Activated CD4-positive, alpha-beta memory T cell treated with anti-CD3 and anti-CD28 coated beads, Interleukin-2, amount 10 ng/mL, durations not matched to agents 7 days and 5 days (primary cell): ENCODE measurements around the gene SOAT1. TPM values are rescaled to one million over a fixed set of nuclear protein-coding genes. Genes with fewer than 3 reads are reported as not detected.

ENCODE experiments used
- CTCF ChIA-PET: fragments of 350-600 bp; sonication (Branson Sonifier 250); formaldehyde crosslinking; loops from one replicate; lab custom pipeline; 2021; ENCODE audit warnings: antibody characterized with exemption, inconsistent platforms; lab: Charles Lee
- POLR2A ChIA-PET: fragments of 350-600 bp; sonication (Branson Sonifier 250); formaldehyde crosslinking; loops from one replicate; lab custom pipeline; 2021; ENCODE audit warnings: antibody characterized with exemption; lab: Charles Lee
- DNase-seq: peaks from one replicate; pipeline ENCODE4 v3.0.0-alpha.2; 2020
- H3K27ac Mint-ChIP-seq: one replicate; pipeline ENCODE4 v1.8.0; 2021; ENCODE audit warnings: mild to moderate bottlenecking, mixed read lengths
- H3K27me3 Mint-ChIP-seq: one replicate; pipeline ENCODE4 v1.8.0; 2021; ENCODE audit warnings: mixed read lengths
- H3K36me3 Mint-ChIP-seq: one replicate; pipeline ENCODE4 v1.8.0; 2021; ENCODE audit warnings: low read depth, mixed read lengths
- H3K4me1 Mint-ChIP-seq: one replicate; pipeline ENCODE4 v1.8.0; 2021; ENCODE audit warnings: mixed read lengths
- H3K4me3 Mint-ChIP-seq: one replicate; pipeline ENCODE4 v1.8.0; 2021; ENCODE audit warnings: mild to moderate bottlenecking, mixed read lengths
- H3K9me3 Mint-ChIP-seq: one replicate; pipeline ENCODE4 v1.8.0; 2021; ENCODE audit warnings: mixed read lengths
- total RNA-seq, 2 experiments: library from RNA; stranded (reverse); gene quantifications; one replicate each; pipeline ENCODE4 v1.2.3, GENCODE V29; 2021

The SOAT1 gene
- total RNA-seq, 2 experiments from 2014 or later = 55.7 to 58.3 TPM

DNA sequence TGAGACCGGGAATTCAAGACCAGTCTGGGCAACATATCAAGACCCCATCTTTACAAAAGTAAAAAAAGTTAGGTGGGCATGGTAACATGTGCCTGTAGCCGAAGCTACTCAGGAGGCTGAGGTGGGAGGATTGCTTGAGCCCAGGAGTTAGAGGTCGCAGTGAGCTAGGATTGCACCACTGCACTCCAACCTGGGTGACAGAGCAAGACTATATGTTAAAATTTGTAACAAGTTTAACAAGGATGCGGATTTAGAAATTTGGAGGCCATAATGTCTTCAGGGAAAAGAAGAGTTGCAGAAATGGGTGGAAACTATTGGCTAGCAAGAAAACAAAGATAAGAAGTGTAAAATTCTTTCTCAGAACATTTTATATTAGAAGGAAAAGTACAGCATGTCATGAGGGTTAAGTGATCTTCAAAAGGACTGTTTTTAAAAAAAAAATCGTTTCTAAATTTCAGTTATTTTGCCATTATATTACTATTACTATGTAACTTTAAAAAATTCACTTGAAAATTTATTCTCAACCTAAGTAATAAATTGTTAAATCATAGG, 17.6 kb downstream of the SOAT1 start:
- no peak overlapping the region for H3K4me3 Mint-ChIP-seq
- DNase-seq = no peak
- no peaks in the 10 kb centered on the region for H3K27me3 Mint-ChIP-seq
- H3K36me3 Mint-ChIP-seq = peaks cover 50% of the 10 kb centered on the region
- H3K4me1 Mint-ChIP-seq = peaks cover 7% of the 10 kb centered on the region
- H3K27ac Mint-ChIP-seq = no peak overlapping the region
- POLR2A ChIA-PET = no interaction called here
- no peaks in the 10 kb centered on the region for H3K9me3 Mint-ChIP-seq
- CTCF ChIA-PET = no interaction called here

DNA sequence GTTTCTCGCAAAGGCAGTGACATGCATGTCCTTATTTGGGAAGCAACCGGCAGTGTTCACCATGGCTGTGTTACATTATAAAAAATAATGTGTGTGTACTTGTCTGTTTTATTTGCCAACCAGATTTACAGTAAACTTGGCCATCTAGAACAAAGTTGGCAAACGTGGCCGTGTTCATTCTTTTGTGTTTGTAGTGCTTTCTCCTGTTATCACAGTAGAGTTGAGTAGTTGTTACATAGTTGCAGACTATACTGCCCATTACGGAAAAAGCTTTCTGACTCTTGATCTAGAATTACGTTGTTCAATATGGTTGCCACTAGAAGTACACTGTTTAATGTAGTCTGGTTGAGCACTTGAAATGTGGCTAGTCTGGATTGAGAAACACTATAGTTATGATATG, 19.4 kb downstream of the SOAT1 start:
- POLR2A ChIA-PET = no interaction called here
- CTCF ChIA-PET = no interaction called here
- H3K4me3 Mint-ChIP-seq = no peak overlapping the region
- no peak for DNase-seq
- peaks cover 37% of the 10 kb centered on the region for H3K36me3 Mint-ChIP-seq
- peaks cover 14% of the 10 kb centered on the region for H3K4me1 Mint-ChIP-seq
- H3K9me3 Mint-ChIP-seq = no peaks in the 10 kb centered on the region
- no peak overlapping the region for H3K27ac Mint-ChIP-seq
- no peaks in the 10 kb centered on the region for H3K27me3 Mint-ChIP-seq

DNA sequence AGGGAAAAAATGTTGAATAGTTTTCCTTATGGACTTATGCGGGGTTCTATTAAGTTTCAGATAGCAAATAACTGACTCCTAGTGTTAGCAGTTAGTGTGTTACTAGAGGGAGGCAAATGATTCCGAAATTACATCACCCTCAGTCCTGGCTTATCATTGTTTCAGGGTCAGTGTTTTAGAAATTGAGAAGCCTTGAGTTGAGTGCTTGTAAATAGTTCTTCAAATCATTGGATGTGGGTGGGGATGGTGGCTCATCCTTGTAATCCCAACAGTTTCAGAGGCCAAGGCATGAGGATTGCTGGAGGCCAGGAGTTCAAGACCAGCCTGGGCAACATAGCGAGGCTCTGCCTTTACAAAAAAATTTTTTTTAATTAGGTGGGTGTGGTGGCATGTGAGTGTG, 21.3 kb downstream of the SOAT1 start:
- no peak for DNase-seq
- ChIA-PET CTCF (interaction anchor here (0.7 kb wide), 1 partner anchor 276 kb away, joined by 3 read pairs; no protein-coding TSS in a partner anchor), POLR2A (no interaction called here)
- Mint-ChIP-seq H3K9me3 (no peaks in the 10 kb centered on the region), H3K27ac (no peak overlapping the region), H3K4me3 (no peak overlapping the region), H3K36me3 (peaks cover 42% of the 10 kb centered on the region), H3K27me3 (no peaks in the 10 kb centered on the region), H3K4me1 (peaks cover 22% of the 10 kb centered on the region)

- no peak overlapping the region for H3K4me3 Mint-ChIP-seq
- ChIA-PET CTCF (interaction anchor here (1.0 kb wide), 1 partner anchor 23 kb away, joined by 3 read pairs; no protein-coding TSS in a partner anchor), POLR2A (interaction anchor here (1.0 kb wide), 1 partner anchor 24 kb away, joined by 3 read pairs; the partner anchor contains the start of gene SOAT1)
- H3K9me3 Mint-ChIP-seq = peaks cover 6% of the 10 kb centered on the region
- H3K36me3 Mint-ChIP-seq = peaks cover 37% of the 10 kb centered on the region
- H3K27me3 Mint-ChIP-seq = no peaks in the 10 kb centered on the region
- no peak overlapping the region for H3K27ac Mint-ChIP-seq
- peaks cover 30% of the 10 kb centered on the region for H3K4me1 Mint-ChIP-seq
- no peak for DNase-seq
Observed at GRCh38 chr1:179318491-179318890, 24.9 kb downstream of the SOAT1 start.

DNA sequence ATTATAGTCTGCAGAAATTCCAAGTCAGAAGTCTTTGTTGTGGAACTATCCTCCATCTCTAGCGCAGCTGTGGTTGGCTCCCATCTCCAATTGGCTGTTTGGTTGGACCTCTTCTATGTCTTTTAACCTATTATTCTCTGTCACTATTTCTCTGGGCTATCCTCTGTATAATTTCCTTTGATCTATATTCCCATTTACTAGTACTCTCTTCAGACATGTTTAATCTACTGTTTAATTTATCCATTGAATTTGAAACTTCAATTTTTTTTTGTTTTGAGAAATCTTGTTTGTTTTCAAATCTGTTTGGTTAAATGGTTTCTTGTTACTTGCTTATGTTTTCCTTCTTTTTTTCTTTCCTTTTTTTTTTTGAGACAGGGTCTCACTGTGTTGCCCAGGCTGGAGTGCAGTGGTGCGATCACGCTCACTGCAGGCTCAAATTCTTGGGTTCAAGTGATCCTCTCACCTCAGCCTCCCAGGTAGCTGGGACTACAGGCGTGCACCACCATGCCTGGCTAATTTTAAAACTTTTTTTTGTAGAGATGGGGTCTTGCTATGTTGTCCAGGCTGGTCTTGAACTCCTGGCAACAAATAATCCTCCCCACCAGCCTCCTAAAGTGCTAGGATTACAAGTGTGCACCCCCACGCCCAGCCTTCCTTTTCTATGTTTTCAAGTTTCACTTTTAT, 28.1 kb downstream of the SOAT1 start:
- Mint-ChIP-seq H3K36me3 (peaks cover 42% of the 10 kb centered on the region), H3K4me3 (no peak overlapping the region), H3K4me1 (peaks cover 27% of the 10 kb centered on the region), H3K9me3 (peaks cover 6% of the 10 kb centered on the region), H3K27ac (no peak overlapping the region), H3K27me3 (no peaks in the 10 kb centered on the region)
- ChIA-PET CTCF (no interaction called here), POLR2A (no interaction called here)
- DNase-seq = no peak

GRCh38 chr1:179322557-179322956, 29.0 kb downstream of the SOAT1 start:
- ChIA-PET CTCF (interaction anchor here (0.6 kb wide), 1 partner anchor 19 kb away, joined by 3 read pairs; no protein-coding TSS in a partner anchor), POLR2A (no interaction called here)
- Mint-ChIP-seq H3K4me3 (no peak overlapping the region), H3K9me3 (peaks cover 6% of the 10 kb centered on the region), H3K4me1 (peaks cover 24% of the 10 kb centered on the region), H3K27me3 (no peaks in the 10 kb centered on the region), H3K36me3 (peaks cover 49% of the 10 kb centered on the region), H3K27ac (no peak overlapping the region)
- no peak for DNase-seq

DNA sequence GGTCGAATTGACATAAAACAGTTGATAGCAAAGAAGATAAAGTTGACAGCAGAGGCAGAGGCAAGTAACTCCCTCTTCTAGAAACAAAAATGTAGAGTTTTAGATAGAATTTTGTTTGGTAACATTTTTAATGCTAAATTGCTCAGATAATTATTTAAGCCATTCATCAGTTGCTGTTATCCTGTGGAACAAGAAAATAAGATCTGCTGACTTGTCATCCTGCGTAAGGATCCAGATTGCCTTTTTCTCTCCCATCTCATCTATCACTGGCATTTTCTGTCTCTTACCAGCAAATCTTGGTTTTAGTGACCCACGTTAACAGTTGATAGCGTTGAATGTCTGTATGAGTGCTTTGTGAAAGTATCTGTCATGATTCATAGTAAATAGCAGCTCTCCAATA, 29.8 kb downstream of the SOAT1 start:
- Mint-ChIP-seq H3K27me3 (no peaks in the 10 kb centered on the region), H3K36me3 (peaks cover 50% of the 10 kb centered on the region), H3K27ac (no peak overlapping the region), H3K4me1 (peaks cover 16% of the 10 kb centered on the region), H3K9me3 (peaks cover 6% of the 10 kb centered on the region), H3K4me3 (no peak overlapping the region)
- no peak for DNase-seq
- ChIA-PET POLR2A (no interaction called here), CTCF (interaction anchor here (0.6 kb wide), 1 partner anchor 20 kb away, joined by 3 read pairs; no protein-coding TSS in a partner anchor)

DNA sequence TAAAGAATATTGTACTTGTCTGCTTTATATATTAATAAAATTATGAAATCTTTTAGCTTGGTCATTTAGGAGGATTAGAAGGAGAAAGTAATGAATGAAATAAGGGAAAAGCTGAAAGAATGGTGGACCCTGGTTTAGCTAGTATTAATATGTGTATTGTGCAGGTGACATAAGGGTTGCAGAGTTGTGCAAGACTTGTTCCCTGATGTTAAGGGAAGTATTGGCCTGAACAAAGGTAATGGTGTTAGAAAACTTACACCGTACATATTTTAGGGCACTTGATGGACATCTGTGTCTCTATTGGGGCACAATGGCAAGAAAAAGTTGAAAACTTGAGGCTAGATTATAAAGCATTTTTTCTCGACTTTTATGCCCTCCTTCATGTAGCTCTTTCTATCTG, 32.2 kb downstream of the SOAT1 start:
- DNase-seq = no peak
- Mint-ChIP-seq H3K4me1 (peaks cover 13% of the 10 kb centered on the region), H3K27ac (no peak overlapping the region), H3K9me3 (peaks cover 6% of the 10 kb centered on the region), H3K4me3 (no peak overlapping the region), H3K27me3 (no peaks in the 10 kb centered on the region), H3K36me3 (peaks cover 58% of the 10 kb centered on the region)
- POLR2A ChIA-PET = no interaction called here
- CTCF ChIA-PET = interaction anchor here (1.3 kb wide), 1 partner anchor 32 kb away, joined by 4 read pairs; the partner anchor contains the start of gene SOAT1

DNA sequence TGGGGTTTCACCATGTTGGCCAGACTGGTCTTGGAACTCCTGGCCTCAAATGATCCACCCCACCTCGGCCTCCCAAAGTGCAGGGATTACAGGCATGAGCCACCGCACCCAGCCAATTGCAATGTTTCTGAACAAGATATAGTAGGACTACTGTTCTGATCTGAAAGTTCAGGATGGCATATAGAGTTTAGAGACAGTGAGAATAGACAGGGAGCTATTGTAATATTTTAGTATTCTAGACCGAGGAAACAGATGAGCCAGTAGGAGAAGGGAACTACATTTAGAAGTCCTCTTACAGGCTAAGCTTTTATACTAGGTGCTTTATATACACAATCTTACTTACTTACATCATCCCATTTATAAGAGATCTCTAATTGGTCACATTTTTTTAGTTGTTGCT, 33.1 kb downstream of the SOAT1 start:
- Mint-ChIP-seq H3K27ac (no peak overlapping the region), H3K36me3 (peaks cover 54% of the 10 kb centered on the region), H3K4me1 (peaks cover 7% of the 10 kb centered on the region), H3K4me3 (no peak overlapping the region), H3K27me3 (no peaks in the 10 kb centered on the region), H3K9me3 (no peaks in the 10 kb centered on the region)
- POLR2A ChIA-PET = no interaction called here
- DNase-seq = no peak
- CTCF ChIA-PET = interaction anchor here (1.3 kb wide), 1 partner anchor 33 kb away, joined by 4 read pairs; the partner anchor contains the start of gene SOAT1

DNA sequence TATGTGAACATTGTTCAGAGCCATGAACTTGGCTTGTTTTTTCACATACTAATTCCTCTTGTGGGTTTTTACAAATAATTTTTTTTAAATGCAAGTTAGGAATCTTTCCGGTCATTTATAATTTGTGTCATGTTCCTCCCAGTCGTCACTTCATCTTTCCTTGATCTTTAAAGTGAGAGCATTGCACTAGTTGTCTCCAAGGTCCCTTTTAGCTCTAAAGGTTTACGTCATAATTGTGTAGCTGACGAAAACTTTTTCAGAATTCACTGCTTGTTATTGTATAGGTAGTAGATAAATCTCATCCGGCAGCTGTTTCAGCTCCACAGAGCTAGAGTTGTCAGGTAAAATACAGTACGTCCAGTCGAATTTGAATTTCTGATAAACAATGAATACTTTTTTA, 33.6 kb downstream of the SOAT1 start:
- Mint-ChIP-seq H3K4me3 (no peak overlapping the region), H3K9me3 (no peaks in the 10 kb centered on the region), H3K27me3 (no peaks in the 10 kb centered on the region), H3K36me3 (peaks cover 49% of the 10 kb centered on the region), H3K4me1 (peaks cover 4% of the 10 kb centered on the region), H3K27ac (no peak overlapping the region)
- DNase-seq = no peak
- ChIA-PET POLR2A (no interaction called here), CTCF (no interaction called here)

DNA sequence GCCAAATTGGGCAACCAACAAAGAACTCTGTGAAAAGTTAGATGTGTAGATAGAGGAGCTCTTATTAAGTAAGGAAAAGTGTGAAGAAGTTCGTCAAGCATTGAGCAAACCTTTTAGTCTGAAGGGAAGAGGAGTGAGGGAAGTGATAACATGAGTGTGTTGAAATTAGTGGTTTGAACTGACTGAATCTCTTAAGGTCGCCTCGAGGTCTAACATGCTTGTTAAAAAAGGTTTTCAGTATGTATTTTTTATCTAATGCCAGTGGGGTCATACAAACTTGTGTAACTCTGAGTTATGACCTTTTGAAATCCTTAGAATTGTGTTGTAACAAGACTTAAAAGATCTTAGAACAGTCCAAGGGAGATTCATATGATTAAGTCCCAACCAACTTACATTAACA, 34.1 kb downstream of the SOAT1 start:
- H3K27me3 Mint-ChIP-seq = no peaks in the 10 kb centered on the region
- no peaks in the 10 kb centered on the region for H3K4me1 Mint-ChIP-seq
- no peak for DNase-seq
- no peak overlapping the region for H3K27ac Mint-ChIP-seq
- ChIA-PET POLR2A (no interaction called here), CTCF (no interaction called here)
- H3K36me3 Mint-ChIP-seq = peaks cover 46% of the 10 kb centered on the region
- H3K4me3 Mint-ChIP-seq = no peak overlapping the region
- no peaks in the 10 kb centered on the region for H3K9me3 Mint-ChIP-seq

- H3K4me1 Mint-ChIP-seq = peaks cover 3% of the 10 kb centered on the region
- no peak for DNase-seq
- H3K4me3 Mint-ChIP-seq = no peak overlapping the region
- peaks cover 45% of the 10 kb centered on the region for H3K36me3 Mint-ChIP-seq
- no peaks in the 10 kb centered on the region for H3K9me3 Mint-ChIP-seq
- no peak overlapping the region for H3K27ac Mint-ChIP-seq
- H3K27me3 Mint-ChIP-seq = no peaks in the 10 kb centered on the region
- ChIA-PET POLR2A (interaction anchor here (1.2 kb wide), 1 partner anchor 26 kb away, joined by 3 read pairs; no protein-coding TSS in a partner anchor), CTCF (no interaction called here)
Observed at GRCh38 chr1:179329862-179330261, 36.3 kb downstream of the SOAT1 start.

GRCh38 chr1:179334440-179334839, 40.8 kb downstream of the SOAT1 start:
- Mint-ChIP-seq H3K27me3 (no peaks in the 10 kb centered on the region), H3K9me3 (no peaks in the 10 kb centered on the region), H3K4me3 (no peak overlapping the region), H3K36me3 (peaks cover 36% of the 10 kb centered on the region), H3K4me1 (peaks cover 5% of the 10 kb centered on the region), H3K27ac (no peak overlapping the region)
- no peak for DNase-seq
- ChIA-PET POLR2A (no interaction called here), CTCF (no interaction called here)
